Peyer's patch (tissue), 4 donors: ENCODE measurements around the gene TERT. TPM values are rescaled to one million over a fixed set of nuclear protein-coding genes. Genes with fewer than 3 reads are reported as not detected.
A peak's percentile ranks its signal among the peaks of the same experiment; 100 is the strongest.
"Not testable (repeated sequence)": the region's sequence is repeated elsewhere in the genome, so short reads cannot be mapped to it uniquely, and the experiment has no call there.

ENCODE experiments used
- DNase-seq, 3 donors: peaks; one replicate each; pipeline ENCODE4 v3.0.0-alpha.2; 2017 to 2019
- H3K27ac ChIP-seq, 4 donors: fragments of 200-600 bp; sonication (generic); one replicate each; pipeline ENCODE4 v1.5.1; 2016 to 2019
- H3K27me3 ChIP-seq, 2 donors: fragments of 200-600 bp; sonication (generic); one replicate each; pipeline ENCODE4 v1.5.1; 2019
- H3K36me3 ChIP-seq, 3 donors: fragments of 200-600 bp; sonication (generic); one replicate each; pipeline ENCODE4 v1.5.1; 2016 to 2019
- H3K4me1 ChIP-seq, 4 donors: fragments of 200-600 bp; sonication (generic); one replicate each; pipeline ENCODE4 v1.5.1; 2016 to 2019
- H3K4me3 ChIP-seq, 4 donors: fragments of 200-600 bp; sonication (generic); 1 replicate in 3 of 4; 2 replicates in 1 of 4; pipeline ENCODE4 v1.5.1; 2016 to 2019; ENCODE audit warnings: mild to moderate bottlenecking in 1 of 4
- H3K9me3 ChIP-seq, 4 donors: fragments of 200-600 bp; sonication (generic); one replicate each; pipeline ENCODE4 v1.5.1; 2016 to 2019; ENCODE audit warnings: mild to moderate bottlenecking in 1 of 4
- CTCF ChIP-seq, 6 experiments: fragments of 450-650 bp in 4 of 6; fragments of 200-600 bp in 2 of 6; sonication (generic) in 1 of 6; IDR thresholded peaks; one replicate each; pipeline ENCODE4 v1.5.1; 2017 to 2019; ENCODE audit warnings: antibody characterized with exemption in 6 of 6, mild to moderate bottlenecking in 3 of 6, moderate library complexity in 1 of 6
- POLR2A ChIP-seq, 2 donors: fragments of 450-650 bp; IDR thresholded peaks; one replicate each; pipeline ENCODE4 v1.5.1; 2017; ENCODE audit warnings: antibody characterized with exemption in 2 of 2, mild to moderate bottlenecking in 2 of 2, moderate library complexity in 2 of 2
- total RNA-seq, 4 donors: library from RNA; depleted of rRNA; stranded (reverse); fragments of >200 nt; gene quantifications; one replicate each; pipeline ENCODE4 v1.1.0, GENCODE V29; 2016

The TERT gene
- 1 to 10 TPM in 3 of 4 donors, under 1 TPM in 1; 0.70 to 6.6 (median 1.6) TPM for total RNA-seq

GRCh38 chr5:1294835-1295649 lies at the start of gene TERT:
TERT (minus strand) TSS chr5:1295068; CDS start chr5:1294989, 79 bp downstream.
- no peak for TF ChIP-seq POLR2A (IDR thresholded peaks at IDR 0.05)
- TF ChIP-seq CTCF (IDR thresholded peaks at IDR 0.05): no peak
- Histone ChIP-seq H3K27ac (no peak within 1 kb of the TSS), H3K4me1 (peaks cover 0 to 15% (median 9%) of the 10 kb centered on the region in 4 donors), H3K9me3 (no peaks in the 10 kb centered on the region), H3K4me3 (peak within 1 kb of the TSS in 2 of 4 donors; percentile 30 to 40), H3K36me3 (no peaks in the 10 kb centered on the region), H3K27me3 (peaks cover 0 to 6% of the 10 kb centered on the region in 2 donors)
- DNase-seq: peak; percentile 49 to 69 (median 66)

- Histone ChIP-seq H3K9me3 (no peaks in the 10 kb centered on the region), H3K36me3 (peaks cover 0 to 38% (median 0%) of the 10 kb centered on the region in 3 donors), H3K4me3 (peak overlapping the region; percentile 84 to 99 (median 90)), H3K4me1 (peaks cover 4 to 32% (median 7%) of the 10 kb centered on the region in 4 donors), H3K27me3 (no peaks in the 10 kb centered on the region), H3K27ac (peak overlapping the region; percentile 13 to 90 (median 69))
- TF ChIP-seq CTCF (IDR thresholded peaks at IDR 0.05) (peak in 1 of 6 experiments; percentile 7), POLR2A (IDR thresholded peaks at IDR 0.05) (no peak)
- DNase-seq: peak in 2 of 3 donors; percentile 23 to 60
Measured at GRCh38 chr5:1343931-1344901, 49.3 kb upstream of the TERT start.

GRCh38 chr5:1343315-1343751 lies 48.5 kb upstream of the TERT start:
- Histone ChIP-seq H3K36me3 (peaks cover 0 to 47% (median 0%) of the 10 kb centered on the region in 3 donors), H3K4me1 (peaks cover 4 to 36% (median 7%) of the 10 kb centered on the region in 4 donors), H3K4me3 (peak overlapping the region in 2 of 4 donors; percentile 91 to 99), H3K27ac (no peak overlapping the region), H3K9me3 (no peaks in the 10 kb centered on the region), H3K27me3 (no peaks in the 10 kb centered on the region)
- TF ChIP-seq CTCF (IDR thresholded peaks at IDR 0.05) (no peak), POLR2A (IDR thresholded peaks at IDR 0.05) (no peak)
- peak in 1 of 3 donors; percentile 34 for DNase-seq

GRCh38 chr5:1342711-1343110 lies 47.8 kb upstream of the TERT start:
- not testable (repeated sequence) for H3K27me3 ChIP-seq, H3K27ac ChIP-seq, H3K4me3 ChIP-seq, H3K9me3 ChIP-seq
- peak in 1 of 3 donors; percentile 8 for DNase-seq
- Histone ChIP-seq H3K36me3 (peaks cover 0 to 53% (median 0%) of the 10 kb centered on the region in 3 donors), H3K4me1 (peaks cover 5 to 42% (median 7%) of the 10 kb centered on the region in 4 donors)

GRCh38 chr5:1342268-1342667 lies 47.4 kb upstream of the TERT start:
- H3K27ac ChIP-seq: peak overlapping the region in 1 of 4 donors; percentile 42
- peak in 1 of 3 donors; percentile 8 for DNase-seq
- no peak for TF ChIP-seq CTCF (IDR thresholded peaks at IDR 0.05)
- TF ChIP-seq POLR2A (IDR thresholded peaks at IDR 0.05): no peak
- H3K4me3 ChIP-seq: no peak overlapping the region
- peaks cover 0 to 57% (median 0%) of the 10 kb centered on the region in 3 donors for H3K36me3 ChIP-seq
- no peaks in the 10 kb centered on the region for H3K9me3 ChIP-seq
- no peaks in the 10 kb centered on the region for H3K27me3 ChIP-seq
- H3K4me1 ChIP-seq: peaks cover 6 to 46% (median 8%) of the 10 kb centered on the region in 4 donors
